ENCODE data around the gene FAAH2.

Gene FAAH2

DNA sequence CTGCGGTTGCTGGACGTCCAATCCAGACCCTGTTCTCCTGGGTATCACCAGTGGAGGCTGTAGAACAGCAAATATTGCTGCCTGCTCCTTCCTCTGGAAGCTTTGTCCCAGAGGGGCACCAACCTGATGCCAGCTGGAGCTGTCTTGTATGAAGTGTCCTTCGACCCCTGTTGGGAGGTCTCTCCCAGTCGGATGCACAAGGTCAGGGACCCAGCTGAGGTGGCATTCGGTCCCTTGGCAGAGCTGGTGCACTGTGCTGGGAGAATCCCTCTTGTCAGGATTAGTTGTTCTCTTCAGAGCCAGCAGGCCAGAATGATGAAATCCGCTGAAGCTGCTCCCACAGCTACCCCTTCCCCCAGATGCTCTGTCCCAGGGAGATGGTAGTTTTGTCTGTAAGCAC, 195.0 kb downstream of the FAAH2 start:
- TF ChIP-seq, protein P1, sequence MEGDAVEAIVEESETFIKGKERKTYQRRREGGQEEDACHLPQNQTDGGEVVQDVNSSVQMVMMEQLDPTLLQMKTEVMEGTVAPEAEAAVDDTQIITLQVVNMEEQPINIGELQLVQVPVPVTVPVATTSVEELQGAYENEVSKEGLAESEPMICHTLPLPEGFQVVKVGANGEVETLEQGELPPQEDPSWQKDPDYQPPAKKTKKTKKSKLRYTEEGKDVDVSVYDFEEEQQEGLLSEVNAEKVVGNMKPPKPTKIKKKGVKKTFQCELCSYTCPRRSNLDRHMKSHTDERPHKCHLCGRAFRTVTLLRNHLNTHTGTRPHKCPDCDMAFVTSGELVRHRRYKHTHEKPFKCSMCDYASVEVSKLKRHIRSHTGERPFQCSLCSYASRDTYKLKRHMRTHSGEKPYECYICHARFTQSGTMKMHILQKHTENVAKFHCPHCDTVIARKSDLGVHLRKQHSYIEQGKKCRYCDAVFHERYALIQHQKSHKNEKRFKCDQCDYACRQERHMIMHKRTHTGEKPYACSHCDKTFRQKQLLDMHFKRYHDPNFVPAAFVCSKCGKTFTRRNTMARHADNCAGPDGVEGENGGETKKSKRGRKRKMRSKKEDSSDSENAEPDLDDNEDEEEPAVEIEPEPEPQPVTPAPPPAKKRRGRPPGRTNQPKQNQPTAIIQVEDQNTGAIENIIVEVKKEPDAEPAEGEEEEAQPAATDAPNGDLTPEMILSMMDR (IDR thresholded peaks at IDR 0.05): no peak
- Histone ChIP-seq H3K4me1 (ENCODE audit: control insufficient read depth in 1 of 2, insufficient read depth in 1 of 2, low read depth in 1 of 2, low read length in 1 of 2) (no peaks in the 10 kb centered on the region), H3K36me3 (no peaks in the 10 kb centered on the region), H3K4me3 (ENCODE audit: low read depth in 1 of 2, low read length in 1 of 2) (no peak overlapping the region), H3K27me3 (no peaks in the 10 kb centered on the region), H3K9me3 (no peaks in the 10 kb centered on the region), H3K27ac (no peak overlapping the region)

GRCh38 chrX:57516491-57516890, 230.0 kb downstream of the FAAH2 start:
- Histone ChIP-seq H3K27ac (no peak overlapping the region), H3K4me3 (ENCODE audit: low read depth in 1 of 2, low read length in 1 of 2) (no peak overlapping the region), H3K9me3 (no peaks in the 10 kb centered on the region), H3K36me3 (no peaks in the 10 kb centered on the region), H3K27me3 (no peaks in the 10 kb centered on the region), H3K4me1 (ENCODE audit: control insufficient read depth in 1 of 2, insufficient read depth in 1 of 2, low read depth in 1 of 2, low read length in 1 of 2) (no peaks in the 10 kb centered on the region)
- TF ChIP-seq, protein P1 (IDR thresholded peaks at IDR 0.05): no peak

GRCh38 chrX:57519578-57520118, 233.1 kb downstream of the FAAH2 start:
- no peak overlapping the region for H3K27ac ChIP-seq
- H3K4me1 ChIP-seq (ENCODE audit: control insufficient read depth in 1 of 2, insufficient read depth in 1 of 2, low read depth in 1 of 2, low read length in 1 of 2): no peaks in the 10 kb centered on the region
- no peak overlapping the region for H3K4me3 ChIP-seq (ENCODE audit: low read depth in 1 of 2, low read length in 1 of 2)
- H3K36me3 ChIP-seq: no peaks in the 10 kb centered on the region
- H3K9me3 ChIP-seq: no peaks in the 10 kb centered on the region
- H3K27me3 ChIP-seq: no peaks in the 10 kb centered on the region
- TF ChIP-seq, protein P1 (IDR thresholded peaks at IDR 0.05): no peak

DNA sequence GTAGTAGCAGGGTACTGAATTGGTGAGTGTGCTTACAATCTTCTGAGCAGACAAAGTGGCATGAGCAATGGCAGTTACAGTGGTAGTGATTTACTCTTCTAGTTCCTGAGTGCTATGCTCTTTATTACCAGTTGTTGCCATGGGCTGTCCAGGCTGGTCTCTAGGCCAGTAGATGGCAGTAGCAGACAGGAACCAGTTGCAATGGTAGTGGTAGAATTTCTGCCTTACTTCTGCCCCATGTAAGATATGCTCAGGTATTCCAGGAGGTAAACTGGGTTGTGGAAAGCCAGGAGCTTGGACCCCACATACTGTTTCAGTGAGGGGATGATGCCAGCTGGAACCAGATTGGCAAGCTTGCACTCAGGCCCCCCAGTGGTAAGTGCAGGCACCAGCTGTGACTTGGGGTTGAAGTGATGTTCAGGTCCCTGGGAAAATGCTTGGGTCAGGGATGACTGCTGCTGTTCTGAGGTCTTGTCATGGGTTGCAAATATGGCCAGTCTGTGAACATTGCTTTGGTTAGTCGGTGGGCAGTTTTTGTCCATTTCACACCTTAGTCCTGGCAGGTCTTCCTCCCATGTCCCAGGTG, 242.3 kb downstream of the FAAH2 start:
- Histone ChIP-seq H3K4me3 (ENCODE audit: low read depth in 1 of 2, low read length in 1 of 2) (no peak overlapping the region), H3K27ac (no peak overlapping the region), H3K27me3 (no peaks in the 10 kb centered on the region), H3K36me3 (no peaks in the 10 kb centered on the region), H3K4me1 (ENCODE audit: control insufficient read depth in 1 of 2, insufficient read depth in 1 of 2, low read depth in 1 of 2, low read length in 1 of 2) (no peaks in the 10 kb centered on the region), H3K9me3 (no peaks in the 10 kb centered on the region)
- TF ChIP-seq, protein P1 (IDR thresholded peaks at IDR 0.05): no peak
